ENCODE results near the gene MARCHF5. TPM values are rescaled to one million over a fixed set of nuclear protein-coding genes. Genes with fewer than 3 reads are reported as not detected.
"Not testable (repeated sequence)": the region's sequence is repeated elsewhere in the genome, so short reads cannot be mapped to it uniquely, and the experiment has no call there.

MARCHF5 gene
- total RNA-seq, 3 donors from 2014 or later, result 30.5 to 37.2 (median 33.3) TPM

DNA sequence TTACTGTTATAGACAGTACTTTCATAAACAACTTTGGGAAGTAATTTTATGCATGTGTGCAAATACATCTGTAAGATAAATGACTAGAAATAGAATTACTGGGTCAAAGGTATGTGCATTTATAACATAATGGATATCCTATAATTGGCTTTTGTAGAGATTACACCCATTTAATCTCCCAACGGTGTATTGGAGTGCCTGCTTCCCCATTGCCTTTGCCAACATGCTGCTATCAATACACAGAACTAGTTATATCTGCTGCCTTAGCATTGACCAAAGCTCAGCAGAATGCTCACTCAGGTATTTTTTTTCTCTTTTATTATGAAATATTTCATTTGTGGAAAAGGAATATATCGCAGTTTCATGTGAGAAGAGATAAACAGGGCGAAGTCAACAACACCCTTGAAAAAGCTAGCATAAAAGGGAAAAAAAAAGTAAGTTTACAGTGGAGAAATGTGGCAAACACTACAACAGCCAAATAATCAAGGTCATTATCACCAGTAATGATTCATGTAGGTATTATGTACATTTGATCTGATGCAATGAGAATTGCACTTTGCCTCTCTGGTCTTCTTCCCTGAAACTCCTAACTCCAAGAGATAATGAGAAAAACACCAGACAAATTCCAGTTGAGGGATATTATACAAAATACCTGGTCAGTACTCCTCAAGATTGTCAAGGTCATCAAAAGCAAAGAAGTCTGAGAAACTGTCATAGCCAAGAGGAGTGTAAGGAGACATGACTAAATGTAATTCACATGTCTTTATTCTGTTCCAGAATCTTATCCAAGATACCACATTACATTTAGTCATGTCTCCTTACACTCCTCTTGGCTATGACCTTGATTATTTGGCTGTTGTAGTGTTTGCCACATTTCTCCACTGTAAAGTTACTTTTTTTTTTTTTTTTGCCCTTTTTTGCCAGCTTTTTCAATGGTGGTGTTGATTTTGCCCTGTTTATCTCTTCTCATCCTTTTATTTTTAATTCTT, 36.8 kb downstream of the MARCHF5 start:
- ATAC-seq, result peak; percentile 94
- no peaks in the 10 kb centered on the region for H3K9me3 ChIP-seq
- peaks cover 13% of the 10 kb centered on the region for H3K4me1 ChIP-seq (ENCODE audit: low read depth)
- TF ChIP-seq, protein P1, sequence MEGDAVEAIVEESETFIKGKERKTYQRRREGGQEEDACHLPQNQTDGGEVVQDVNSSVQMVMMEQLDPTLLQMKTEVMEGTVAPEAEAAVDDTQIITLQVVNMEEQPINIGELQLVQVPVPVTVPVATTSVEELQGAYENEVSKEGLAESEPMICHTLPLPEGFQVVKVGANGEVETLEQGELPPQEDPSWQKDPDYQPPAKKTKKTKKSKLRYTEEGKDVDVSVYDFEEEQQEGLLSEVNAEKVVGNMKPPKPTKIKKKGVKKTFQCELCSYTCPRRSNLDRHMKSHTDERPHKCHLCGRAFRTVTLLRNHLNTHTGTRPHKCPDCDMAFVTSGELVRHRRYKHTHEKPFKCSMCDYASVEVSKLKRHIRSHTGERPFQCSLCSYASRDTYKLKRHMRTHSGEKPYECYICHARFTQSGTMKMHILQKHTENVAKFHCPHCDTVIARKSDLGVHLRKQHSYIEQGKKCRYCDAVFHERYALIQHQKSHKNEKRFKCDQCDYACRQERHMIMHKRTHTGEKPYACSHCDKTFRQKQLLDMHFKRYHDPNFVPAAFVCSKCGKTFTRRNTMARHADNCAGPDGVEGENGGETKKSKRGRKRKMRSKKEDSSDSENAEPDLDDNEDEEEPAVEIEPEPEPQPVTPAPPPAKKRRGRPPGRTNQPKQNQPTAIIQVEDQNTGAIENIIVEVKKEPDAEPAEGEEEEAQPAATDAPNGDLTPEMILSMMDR (IDR thresholded peaks at IDR 0.05), result no peak
- no peaks in the 10 kb centered on the region for H3K36me3 ChIP-seq (ENCODE audit: low read depth)
- H3K4me3 ChIP-seq, result no peak overlapping the region
- intact Hi-C loops (cut with DNase I, micrococcal nuclease), result no loop called here
- peak in 1 of 3 donors; percentile 42 for DNase-seq

DNA sequence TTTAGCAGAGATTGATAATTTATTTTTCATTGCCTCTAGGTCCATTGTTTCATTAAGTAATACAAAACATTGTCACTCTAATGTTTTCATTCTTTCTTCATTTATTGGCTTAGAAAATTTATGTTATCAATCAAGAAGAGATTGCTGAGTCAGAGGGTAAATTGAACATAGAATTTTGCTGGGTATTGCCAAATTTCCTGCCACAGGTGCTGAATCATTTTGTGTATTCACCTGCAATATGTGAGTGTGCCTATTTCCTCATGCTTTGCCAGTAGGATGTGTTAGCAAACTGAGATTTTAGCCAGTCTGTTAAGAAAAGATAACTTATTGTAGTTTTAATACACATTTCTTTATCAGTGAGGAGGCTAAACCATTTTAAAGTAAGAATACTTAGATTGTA, 38.0 kb downstream of the MARCHF5 start:
- no peaks in the 10 kb centered on the region for H3K9me3 ChIP-seq
- intact Hi-C loops (cut with DNase I, micrococcal nuclease), result no loop called here
- no peak for DNase-seq
- H3K4me1 ChIP-seq (ENCODE audit: low read depth), result peaks cover 13% of the 10 kb centered on the region
- H3K4me3 ChIP-seq, result no peak overlapping the region
- TF ChIP-seq, protein P1 (IDR thresholded peaks at IDR 0.05), result no peak
- peak; percentile 25 for ATAC-seq
- no peaks in the 10 kb centered on the region for H3K36me3 ChIP-seq (ENCODE audit: low read depth)

DNA sequence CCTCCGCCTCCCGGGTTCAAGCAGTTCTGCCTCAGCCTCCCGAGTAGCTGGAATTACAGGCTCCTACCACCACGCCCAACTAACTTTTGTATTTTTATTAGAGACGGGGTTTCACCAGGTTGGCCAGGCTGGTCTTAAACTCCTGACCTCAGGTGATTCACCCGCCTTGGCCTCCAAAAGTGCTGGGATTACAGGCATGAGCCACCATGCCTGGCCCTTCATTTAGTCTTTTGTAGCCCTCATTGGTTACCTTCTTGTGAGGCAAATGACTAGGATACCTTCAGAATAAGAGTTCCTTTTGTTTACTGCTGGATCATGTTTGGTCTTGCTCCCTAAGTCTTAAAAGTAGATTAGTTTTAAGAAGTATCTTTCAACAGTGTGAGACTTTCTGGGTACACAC, 39.0 kb downstream of the MARCHF5 start:
- H3K36me3 ChIP-seq (ENCODE audit: low read depth); intact Hi-C loops (cut with DNase I, micrococcal nuclease); ATAC-seq; H3K9me3 ChIP-seq; H3K4me3 ChIP-seq; DNase-seq: not testable (repeated sequence)
- peaks cover 13% of the 10 kb centered on the region for H3K4me1 ChIP-seq (ENCODE audit: low read depth)

DNA sequence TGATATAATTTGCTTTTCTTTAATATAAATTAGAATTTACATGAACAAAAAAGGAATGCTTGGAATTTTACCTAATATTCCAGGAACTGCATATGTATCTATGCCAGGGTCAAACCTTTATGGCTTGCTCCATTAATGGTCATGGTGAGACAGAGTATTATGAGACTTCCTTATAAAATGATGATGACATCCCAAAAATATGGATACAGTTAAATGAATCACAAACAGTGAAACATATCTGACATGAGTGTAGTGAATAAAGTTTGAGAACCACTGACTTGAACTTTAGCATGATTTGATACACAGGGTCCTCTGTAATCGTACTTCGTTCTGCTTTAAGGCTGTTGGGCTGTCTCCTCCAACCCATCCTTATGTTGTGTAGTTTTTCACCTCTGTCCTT, 51.8 kb downstream of the MARCHF5 start:
- ATAC-seq, result no peak
- H3K36me3 ChIP-seq (ENCODE audit: low read depth), result no peaks in the 10 kb centered on the region
- H3K9me3 ChIP-seq, result no peaks in the 10 kb centered on the region
- intact Hi-C loops (cut with DNase I, micrococcal nuclease), result no loop called here
- DNase-seq, result no peak
- no peak overlapping the region for H3K4me3 ChIP-seq
- no peaks in the 10 kb centered on the region for H3K4me1 ChIP-seq (ENCODE audit: low read depth)
- TF ChIP-seq, protein P1 (IDR thresholded peaks at IDR 0.05), result no peak

DNA sequence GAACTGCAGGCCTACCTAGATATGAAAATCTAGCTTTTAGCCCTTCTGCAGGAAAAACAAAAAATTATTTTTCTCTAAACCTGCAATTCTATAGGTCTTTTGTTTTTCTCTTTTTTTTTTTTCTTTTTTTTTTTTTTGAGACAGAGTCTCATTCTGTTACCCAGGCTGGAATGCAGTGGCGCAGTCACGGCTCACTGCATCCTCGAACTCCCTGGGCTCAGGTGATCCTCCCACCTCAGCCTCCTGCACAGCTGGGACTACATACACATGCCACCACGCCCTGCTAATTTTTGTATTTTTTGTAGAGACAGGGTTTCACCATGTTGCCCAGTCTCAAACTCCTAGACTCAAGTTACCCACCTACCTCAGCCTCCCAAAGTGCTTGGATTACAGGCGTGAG, 54.6 kb downstream of the MARCHF5 start:
- intact Hi-C loops (cut with DNase I, micrococcal nuclease); DNase-seq; H3K36me3 ChIP-seq (ENCODE audit: low read depth): not testable (repeated sequence)

DNA sequence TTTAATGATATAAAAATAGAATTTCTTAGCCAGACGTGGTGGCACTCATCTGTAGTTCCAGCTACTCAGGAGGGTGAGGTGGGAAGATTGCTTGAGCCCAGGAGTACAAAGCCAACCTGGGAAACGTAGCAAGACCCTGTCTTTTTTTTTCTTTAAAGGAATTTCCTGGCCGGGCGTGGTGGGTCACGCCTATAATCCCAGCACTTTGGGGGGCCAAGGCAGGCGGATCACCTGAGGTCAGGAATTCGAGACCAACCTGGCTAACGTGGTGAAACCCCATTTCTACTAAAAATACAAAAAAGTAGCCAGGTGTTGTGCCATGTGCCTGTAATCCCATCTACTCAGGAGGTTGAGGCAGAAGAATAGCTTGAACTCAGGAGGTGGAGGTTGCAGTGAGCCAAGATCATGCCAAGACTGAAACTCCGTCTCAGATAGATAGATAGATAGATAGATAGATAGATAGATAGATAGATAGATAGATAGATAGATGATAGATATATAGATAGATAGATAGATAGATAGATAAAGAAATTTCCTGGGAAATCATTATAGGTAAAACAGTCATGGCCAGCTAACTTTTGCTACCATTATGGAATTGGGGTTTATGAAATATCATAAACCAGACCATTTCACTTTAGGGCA, 56.2 kb downstream of the MARCHF5 start:
- not testable (repeated sequence) for H3K36me3 ChIP-seq (ENCODE audit: low read depth)

More for the DNA sequence above, 54.6 kb downstream of the MARCHF5 start:
- H3K4me1 ChIP-seq (ENCODE audit: low read depth); H3K4me3 ChIP-seq; ATAC-seq; H3K9me3 ChIP-seq: not testable (repeated sequence)

DNA sequence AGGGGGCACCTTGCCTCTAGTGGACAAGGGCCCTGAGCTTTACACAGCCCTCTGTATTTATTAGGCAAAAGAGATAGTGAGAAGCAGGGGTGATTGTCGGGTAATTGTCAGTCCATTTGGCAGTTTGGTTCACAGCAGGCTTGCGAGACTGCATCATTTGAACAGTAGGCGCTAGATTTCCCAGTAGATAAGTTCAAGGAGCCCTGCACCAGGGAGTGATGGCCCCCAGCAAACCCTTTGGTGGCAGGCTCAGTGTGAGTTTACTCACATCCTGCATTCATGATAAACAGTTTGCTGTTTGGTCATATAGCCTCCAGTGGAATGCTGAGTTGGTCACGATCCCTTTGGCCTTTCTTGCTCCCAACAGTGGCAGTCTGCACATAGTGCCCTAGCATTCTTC, 59.4 kb downstream of the MARCHF5 start:
- Histone ChIP-seq H3K9me3 (no peaks in the 10 kb centered on the region), H3K4me1 (ENCODE audit: low read depth) (no peaks in the 10 kb centered on the region), H3K36me3 (ENCODE audit: low read depth) (no peaks in the 10 kb centered on the region), H3K4me3 (no peak overlapping the region)
- intact Hi-C loops (cut with DNase I, micrococcal nuclease), result no loop called here
- ATAC-seq (no peak), DNase-seq (no peak)
- TF ChIP-seq, protein P1 (IDR thresholded peaks at IDR 0.05), result no peak

More for the DNA sequence above, 56.2 kb downstream of the MARCHF5 start:
- H3K4me3 ChIP-seq; ATAC-seq; intact Hi-C loops (cut with DNase I, micrococcal nuclease); H3K4me1 ChIP-seq (ENCODE audit: low read depth); DNase-seq; H3K9me3 ChIP-seq: not testable (repeated sequence)
